GDM1 (cell line): Measurements from ENCODE around the gene CDNF.
"Not testable (repeated sequence)": the region's sequence is repeated elsewhere in the genome, so short reads cannot be mapped to it uniquely, and the experiment has no call there.

Experiments
- DNase-seq: peaks from one replicate; lab custom pipeline; 2025; lab: John Stamatoyannopoulos, UW

Gene CDNF

GRCh38 chr10:14837757-14838581 lies at the start of gene CDNF, which contains the start of the genes HSPA14 and MSANTD7:
Gene CDNF (minus strand): TSS chr10:14838037. CDS start chr10:14837946, 91 bp downstream.
Gene HSPA14 (plus strand): TSS chr10:14838306. CDS start chr10:14838403, 97 bp downstream.
Gene MSANTD7 (plus strand): TSS chr10:14838306. CDS start chr10:14842285, 3,979 bp downstream.
- DNase-seq = peak; percentile 99

- DNase-seq = no peak
Measured at GRCh38 chr10:14884082-14884481, 46.2 kb upstream of the CDNF start.

- DNase-seq = no peak
Measured at GRCh38 chr10:14880229-14880628, 42.4 kb upstream of the CDNF start.

GRCh38 chr10:14879928-14880193 lies 42.0 kb upstream of the CDNF start:
- no peak for DNase-seq

- DNase-seq = no peak
Measured at GRCh38 chr10:14879124-14879927, 41.5 kb upstream of the CDNF start.

- DNase-seq = peak; percentile 95
Measured at GRCh38 chr10:14878266-14879123, 40.7 kb upstream of the CDNF start, which contains the start of gene SUV39H2. Gene SUV39H2 (plus strand): TSS chr10:14878866. CDS start chr10:14878889, 23 bp downstream.

GRCh38 chr10:14876764-14877163 lies 38.9 kb upstream of the CDNF start:
- DNase-seq = no peak

GRCh38 chr10:14875941-14876340 lies 38.1 kb upstream of the CDNF start:
- no peak for DNase-seq

GRCh38 chr10:14873090-14873760 lies 35.4 kb upstream of the CDNF start:
- DNase-seq = no peak

- not testable (repeated sequence) for DNase-seq
Measured at GRCh38 chr10:14864871-14865270, 27.0 kb upstream of the CDNF start.

- not testable (repeated sequence) for DNase-seq
Measured at GRCh38 chr10:14864466-14864865, 26.6 kb upstream of the CDNF start.

- DNase-seq = no peak
Measured at GRCh38 chr10:14860791-14861190, 23.0 kb upstream of the CDNF start.

GRCh38 chr10:14859775-14860174 lies 21.9 kb upstream of the CDNF start:
- DNase-seq = no peak

- DNase-seq = no peak
Measured at GRCh38 chr10:14859043-14859442, 21.2 kb upstream of the CDNF start.

GRCh38 chr10:14858338-14858960 lies 20.6 kb upstream of the CDNF start:
- DNase-seq = no peak

GRCh38 chr10:14855453-14855852 lies 17.6 kb upstream of the CDNF start:
- no peak for DNase-seq

- no peak for DNase-seq
Measured at GRCh38 chr10:14852236-14852635, 14.4 kb upstream of the CDNF start.

GRCh38 chr10:14844948-14845347 lies 7.1 kb upstream of the CDNF start:
- DNase-seq = no peak

- DNase-seq = no peak
Measured at GRCh38 chr10:14843327-14843988, 5.6 kb upstream of the CDNF start.

GRCh38 chr10:14840178-14840577 lies 2.3 kb upstream of the CDNF start:
- DNase-seq = no peak
